Upper lobe of left lung (tissue), 4 donors: ENCODE measurements around the gene EYS.

Experiments
- CTCF ChIP-seq, 6 experiments: fragments of 450-650 bp in 4 of 6; fragments of 200-600 bp in 2 of 6; sonication (generic) in 2 of 6; IDR thresholded peaks; one replicate each; pipeline ENCODE4 v1.5.1; 2016 to 2019; ENCODE audit warnings: antibody characterized with exemption in 6 of 6
- EP300 ChIP-seq, 4 donors: sonication (generic); formaldehyde crosslinking; IDR thresholded peaks; one replicate each; pipeline ENCODE4 v1.5.1; 2017; ENCODE audit warnings: antibody characterized with exemption in 4 of 4, control low read depth in 2 of 4
- POLR2AphosphoS5 ChIP-seq, 2 donors: sonication (generic); formaldehyde crosslinking; IDR thresholded peaks; one replicate each; pipeline ENCODE4 v1.5.1; 2017; ENCODE audit warnings: antibody characterized with exemption in 2 of 2

GRCh38 chr6:64266351-64266821 lies 1440.6 kb downstream of the EYS start:
- no peak for TF ChIP-seq CTCF (IDR thresholded peaks at IDR 0.05)
- TF ChIP-seq POLR2AphosphoS5 (IDR thresholded peaks at IDR 0.05): no peak
- TF ChIP-seq EP300 (IDR thresholded peaks at IDR 0.05): no peak
